Loucy (cell line): Measurements from ENCODE around the gene ASB8.

ENCODE experiments used
- H2AFZ ChIP-seq: fragments of 200-600 bp; sonication (generic); 2 replicates; pipeline ENCODE4 v1.6.0; 2016; ENCODE audit warnings: antibody characterized with exemption, mild to moderate bottlenecking, low read length, moderate library complexity
- H3F3A ChIP-seq: fragments of 200-600 bp; 2 replicates; pipeline ENCODE4 v1.6.0; 2016; ENCODE audit warnings: antibody characterized with exemption, low read depth, mild to moderate bottlenecking
- H3K27me3 ChIP-seq: fragments of 200-600 bp; sonication (generic); 2 replicates; pipeline ENCODE4 v1.6.1; 2014; ENCODE audit warnings: low read length, mild to moderate bottlenecking; ENCODE audit not compliant: insufficient read depth, poor library complexity, severe bottlenecking
- H3K36me3 ChIP-seq: fragments of 200-600 bp; sonication (generic); 2 replicates; pipeline ENCODE4 v1.6.1; 2016; ENCODE audit warnings: low read length; ENCODE audit not compliant: insufficient read depth
- H3K4me1 ChIP-seq: fragments of 200-600 bp; sonication (generic); 2 replicates; pipeline ENCODE4 v1.5.1; 2014; ENCODE audit warnings: low read length, mild to moderate bottlenecking; ENCODE audit not compliant: insufficient read depth, poor library complexity, severe bottlenecking
- H3K4me2 ChIP-seq: fragments of 200-600 bp; sonication (generic); 2 replicates; pipeline ENCODE4 v1.6.0; 2014; ENCODE audit warnings: antibody characterized with exemption, low read length, low read depth, mild to moderate bottlenecking; ENCODE audit not compliant: poor library complexity, severe bottlenecking
- H3K4me3 ChIP-seq: fragments of 200-600 bp; sonication (generic); 2 replicates; pipeline ENCODE4 v1.5.1; 2014; ENCODE audit warnings: low read length, mild to moderate bottlenecking, mixed read lengths; ENCODE audit not compliant: poor library complexity, severe bottlenecking
- H3K79me2 ChIP-seq: fragments of 200-600 bp; sonication (generic); 2 replicates; pipeline ENCODE4 v1.6.1; 2014; ENCODE audit warnings: low read length; ENCODE audit not compliant: insufficient read depth
- H3K9ac ChIP-seq: fragments of 200-600 bp; sonication (generic); 2 replicates; pipeline ENCODE4 v1.6.0; 2014; ENCODE audit warnings: mild to moderate bottlenecking, low read depth, low read length, moderate library complexity; ENCODE audit not compliant: poor library complexity, severe bottlenecking
- H3K9me2 ChIP-seq: fragments of 200-600 bp; sonication (generic); replicated peaks from 2 replicates; pipeline ENCODE4 v1.6.1; 2016; ENCODE audit warnings: low read depth, low read length, mixed read lengths
- H3K9me3 ChIP-seq: fragments of 200-600 bp; sonication (generic); 2 replicates; pipeline ENCODE4 v1.6.1; 2014; ENCODE audit warnings: mild to moderate bottlenecking, antibody characterized with exemption, low read length, low read depth; ENCODE audit not compliant: insufficient read depth
- H4K20me1 ChIP-seq: fragments of 200-600 bp; sonication (generic); 2 replicates; pipeline ENCODE4 v1.6.0; 2014; ENCODE audit warnings: antibody characterized with exemption, low read length, mild to moderate bottlenecking; ENCODE audit not compliant: insufficient read depth, poor library complexity, severe bottlenecking
- EZH2phosphoT487 ChIP-seq: fragments of 200-600 bp; IDR thresholded peaks from 2 replicates; pipeline ENCODE4 v1.6.1; 2018; ENCODE audit warnings: antibody characterized with exemption, mild to moderate bottlenecking, moderate library complexity, borderline replicate concordance
- TF ChIP-seq, protein P1 (sequence below): fragments of 200-600 bp; sonication (generic); conservative IDR thresholded peaks from 2 replicates; pipeline ENCODE4 v1.5.1; 2014; ENCODE audit warnings: mild to moderate bottlenecking, antibody characterized with exemption, low read length

The ASB8 gene

DNA sequence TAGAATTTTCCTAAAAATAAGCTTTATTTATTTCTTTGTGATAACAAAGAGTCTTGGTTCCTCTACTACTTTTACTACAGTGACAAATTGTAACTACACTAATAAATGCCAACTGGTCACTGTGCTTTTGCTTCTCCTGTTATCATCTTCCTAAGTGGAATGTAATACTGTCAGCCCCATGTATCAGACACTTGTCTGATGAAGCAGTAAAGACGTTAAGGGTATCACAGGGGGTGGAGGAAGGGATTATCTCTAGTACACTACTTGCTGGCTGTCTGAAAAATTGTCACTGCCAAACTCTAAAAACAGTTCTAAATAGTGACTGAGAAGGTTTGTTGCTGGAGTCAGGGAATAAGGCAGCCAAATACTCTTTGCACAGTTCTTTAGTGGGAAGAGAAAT lies 11.3 kb downstream of the ASB8 start:
- H3F3A ChIP-seq = no peaks in the 10 kb centered on the region
- no peaks in the 10 kb centered on the region for H3K27me3 ChIP-seq
- H3K9me3 ChIP-seq = no peaks in the 10 kb centered on the region
- no peak overlapping the region for H3K4me3 ChIP-seq
- no peaks in the 10 kb centered on the region for H3K4me1 ChIP-seq
- H3K9me2 ChIP-seq = no peaks in the 10 kb centered on the region
- TF ChIP-seq, protein P1, sequence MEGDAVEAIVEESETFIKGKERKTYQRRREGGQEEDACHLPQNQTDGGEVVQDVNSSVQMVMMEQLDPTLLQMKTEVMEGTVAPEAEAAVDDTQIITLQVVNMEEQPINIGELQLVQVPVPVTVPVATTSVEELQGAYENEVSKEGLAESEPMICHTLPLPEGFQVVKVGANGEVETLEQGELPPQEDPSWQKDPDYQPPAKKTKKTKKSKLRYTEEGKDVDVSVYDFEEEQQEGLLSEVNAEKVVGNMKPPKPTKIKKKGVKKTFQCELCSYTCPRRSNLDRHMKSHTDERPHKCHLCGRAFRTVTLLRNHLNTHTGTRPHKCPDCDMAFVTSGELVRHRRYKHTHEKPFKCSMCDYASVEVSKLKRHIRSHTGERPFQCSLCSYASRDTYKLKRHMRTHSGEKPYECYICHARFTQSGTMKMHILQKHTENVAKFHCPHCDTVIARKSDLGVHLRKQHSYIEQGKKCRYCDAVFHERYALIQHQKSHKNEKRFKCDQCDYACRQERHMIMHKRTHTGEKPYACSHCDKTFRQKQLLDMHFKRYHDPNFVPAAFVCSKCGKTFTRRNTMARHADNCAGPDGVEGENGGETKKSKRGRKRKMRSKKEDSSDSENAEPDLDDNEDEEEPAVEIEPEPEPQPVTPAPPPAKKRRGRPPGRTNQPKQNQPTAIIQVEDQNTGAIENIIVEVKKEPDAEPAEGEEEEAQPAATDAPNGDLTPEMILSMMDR = no peak
- no peak overlapping the region for H3K4me2 ChIP-seq
- no peak overlapping the region for H2AFZ ChIP-seq
- no peaks in the 10 kb centered on the region for H4K20me1 ChIP-seq
- H3K79me2 ChIP-seq = no peaks in the 10 kb centered on the region
- H3K9ac ChIP-seq = no peak overlapping the region
- peaks cover 50% of the 10 kb centered on the region for H3K36me3 ChIP-seq

DNA sequence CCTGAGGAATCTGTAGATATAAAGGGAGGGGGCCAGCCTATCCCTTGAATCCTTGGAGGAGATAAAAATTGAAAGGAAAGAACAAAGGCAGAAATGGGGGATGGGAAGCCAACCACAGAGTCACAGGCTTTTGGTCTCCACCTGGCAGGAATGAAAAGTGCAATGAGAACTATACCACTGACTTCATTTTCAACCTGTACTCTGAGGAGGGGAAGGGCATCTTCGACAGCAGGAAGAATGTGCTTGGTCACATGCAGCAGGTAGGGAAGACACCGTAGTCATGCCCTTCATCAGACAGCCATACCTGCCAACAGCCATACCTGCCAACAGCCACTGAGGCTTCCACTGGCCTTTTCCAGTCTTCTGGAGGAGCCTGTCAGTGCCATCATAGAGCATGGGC lies 13.4 kb downstream of the ASB8 start:
- H3K36me3 ChIP-seq = peaks cover 30% of the 10 kb centered on the region
- H3K79me2 ChIP-seq = no peaks in the 10 kb centered on the region
- no peaks in the 10 kb centered on the region for H4K20me1 ChIP-seq
- H2AFZ ChIP-seq = no peak overlapping the region
- no peaks in the 10 kb centered on the region for H3F3A ChIP-seq
- TF ChIP-seq, protein P1 = no peak
- no peak for TF ChIP-seq EZH2phosphoT487
- no peaks in the 10 kb centered on the region for H3K27me3 ChIP-seq
- no peaks in the 10 kb centered on the region for H3K9me2 ChIP-seq
- H3K9me3 ChIP-seq = no peaks in the 10 kb centered on the region
- no peaks in the 10 kb centered on the region for H3K4me1 ChIP-seq
- no peak overlapping the region for H3K9ac ChIP-seq
- no peak overlapping the region for H3K4me3 ChIP-seq
- H3K4me2 ChIP-seq = no peak overlapping the region

DNA sequence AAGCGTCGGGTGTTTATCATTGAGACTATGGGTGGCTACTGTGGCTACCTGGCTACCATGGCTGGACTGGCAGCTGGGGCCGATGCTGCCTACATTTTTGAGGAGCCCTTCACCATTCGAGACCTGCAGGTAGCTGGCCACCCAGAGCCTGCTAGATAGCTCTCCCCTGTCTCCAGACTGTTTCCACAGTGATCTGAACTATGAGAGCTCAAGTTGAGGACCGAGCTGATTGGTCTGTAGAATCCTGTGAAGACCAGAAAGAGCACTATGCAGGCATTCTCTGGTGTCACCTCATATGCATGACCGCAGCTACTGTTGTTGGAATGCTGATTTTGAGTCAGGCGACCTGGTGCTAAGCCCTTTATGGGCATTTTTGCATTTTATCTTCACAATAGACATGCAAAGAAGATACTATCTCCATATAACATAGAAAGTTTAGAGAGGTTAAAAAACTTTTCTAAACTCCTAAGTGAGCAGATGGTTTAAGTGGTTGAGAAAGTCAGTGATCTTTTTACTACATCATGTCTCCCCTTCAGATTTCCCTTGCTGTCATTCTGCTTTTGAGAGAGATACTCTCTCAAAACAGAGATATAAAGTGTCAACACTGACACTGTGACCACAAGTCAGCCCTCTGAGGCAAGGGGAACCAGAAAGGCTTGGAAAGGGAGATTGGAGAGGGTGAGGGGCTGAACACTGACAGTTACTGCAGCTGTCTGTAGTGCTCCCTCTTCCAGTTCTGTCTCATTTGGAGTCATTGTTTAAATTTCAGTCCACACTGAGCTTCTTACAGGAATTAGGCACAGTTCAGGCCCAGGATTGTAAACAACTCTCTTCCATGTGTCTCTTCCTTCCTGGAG lies 14.3 kb downstream of the ASB8 start:
- no peaks in the 10 kb centered on the region for H3K79me2 ChIP-seq
- TF ChIP-seq EZH2phosphoT487 = no peak
- TF ChIP-seq, protein P1 = no peak
- no peaks in the 10 kb centered on the region for H3K4me1 ChIP-seq
- no peak overlapping the region for H3K4me2 ChIP-seq
- no peaks in the 10 kb centered on the region for H3K9me2 ChIP-seq
- H3K4me3 ChIP-seq = no peak overlapping the region
- no peak overlapping the region for H3K9ac ChIP-seq
- H3K9me3 ChIP-seq = no peaks in the 10 kb centered on the region
- H3K36me3 ChIP-seq = peaks cover 25% of the 10 kb centered on the region
- H2AFZ ChIP-seq = no peak overlapping the region
- H3K27me3 ChIP-seq = no peaks in the 10 kb centered on the region
- H3F3A ChIP-seq = no peaks in the 10 kb centered on the region
- H4K20me1 ChIP-seq = no peaks in the 10 kb centered on the region
